Esophagus (tissue), 2 donors: Measurements from ENCODE around the gene CCDC40. TPM values are rescaled to one million over a fixed set of nuclear protein-coding genes. Genes with fewer than 3 reads are reported as not detected.

Experiments used
- H3K27ac ChIP-seq, 2 donors: one replicate each; pipeline ENCODE4 v1.5.1; 2013; ENCODE audit warnings: low read depth in 2 of 2, mild to moderate bottlenecking in 2 of 2, inconsistent platforms in 1 of 2, low read length in 1 of 2, moderate library complexity in 1 of 2
- H3K27me3 ChIP-seq, 2 donors: one replicate each; pipeline ENCODE4 v1.6.1; 2013; ENCODE audit warnings: low read length in 2 of 2, control low read depth in 1 of 2, mild to moderate bottlenecking in 1 of 2; ENCODE audit not compliant: insufficient read depth in 2 of 2, control insufficient read depth in 1 of 2
- H3K36me3 ChIP-seq, 2 donors: one replicate each; pipeline ENCODE4 v1.6.1; 2013; ENCODE audit warnings: low read length in 1 of 2; ENCODE audit not compliant: control insufficient read depth in 2 of 2, insufficient read depth in 2 of 2
- H3K4me1 ChIP-seq, 2 donors: one replicate each; pipeline ENCODE4 v1.6.1; 2013; ENCODE audit warnings: low read length in 1 of 2; ENCODE audit not compliant: control insufficient read depth in 2 of 2, insufficient read depth in 2 of 2
- H3K4me3 ChIP-seq, 2 donors: one replicate each; pipeline ENCODE4 v1.5.1; 2013; ENCODE audit warnings: low read length in 2 of 2, mild to moderate bottlenecking in 2 of 2, low read depth in 1 of 2, moderate library complexity in 1 of 2
- H3K9me3 ChIP-seq, 2 donors: one replicate each; pipeline ENCODE4 v1.6.1; 2013; ENCODE audit warnings: mild to moderate bottlenecking in 2 of 2, low read depth in 1 of 2, low read length in 1 of 2, moderate library complexity in 1 of 2; ENCODE audit not compliant: control insufficient read depth in 2 of 2, insufficient read depth in 1 of 2
- WGBS, 2 donors: extraction: QIAGEN DNeasy Blood & Tissue Kit; methylation state at CpG; one replicate each; pipeline ENCODE4 v1.1.7; 2013; 5-methylcytosine and 5-hydroxymethylcytosine counted together
- polyA plus RNA-seq, 2 donors: library from polyadenylated mRNA; stranded (reverse); fragments of 200-250 nt; gene quantifications; one replicate each; pipeline ENCODE4 v1.2.3, GENCODE V29; 2013
- donor health status: healthy with polysubstance abuse.
- donor health status: Bipolar disorder and iron deficiency.

Gene CCDC40
- polyA plus RNA-seq, 2 donors, result 0.48 to 1.3 TPM

DNA sequence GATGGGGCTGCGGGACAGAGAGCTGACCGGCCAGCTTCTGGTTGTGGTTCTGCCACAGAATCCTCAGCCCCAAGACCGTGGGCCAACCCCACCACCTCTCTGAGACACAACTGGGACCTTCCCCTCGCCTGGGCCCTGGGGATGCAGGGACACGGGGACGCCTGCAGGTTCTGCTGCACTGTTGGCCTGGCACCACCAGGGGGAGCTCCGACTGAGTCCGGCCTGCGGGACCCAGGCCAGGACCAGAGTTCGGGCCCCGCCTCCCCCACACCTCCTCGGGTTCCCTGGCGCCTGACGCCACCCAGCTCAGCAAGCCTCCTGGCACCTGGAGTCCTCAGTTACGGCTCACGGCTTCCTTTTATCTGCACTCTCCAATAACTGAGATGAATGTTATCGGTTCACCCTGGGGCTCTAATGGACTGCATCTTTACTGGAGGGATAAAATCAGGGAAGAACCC lies 28.0 kb upstream of the CCDC40 start:
- 13 to 14% methylated on average over 17 of the region's 17 CpGs for WGBS, 2 donors
- Histone ChIP-seq H3K9me3 (no peaks in the 10 kb centered on the region), H3K27ac (no peak overlapping the region), H3K27me3 (no peaks in the 10 kb centered on the region), H3K4me1 (peaks cover 0 to 7% of the 10 kb centered on the region in 2 donors), H3K4me3 (no peak overlapping the region), H3K36me3 (peaks cover 4 to 13% of the 10 kb centered on the region in 2 donors)

DNA sequence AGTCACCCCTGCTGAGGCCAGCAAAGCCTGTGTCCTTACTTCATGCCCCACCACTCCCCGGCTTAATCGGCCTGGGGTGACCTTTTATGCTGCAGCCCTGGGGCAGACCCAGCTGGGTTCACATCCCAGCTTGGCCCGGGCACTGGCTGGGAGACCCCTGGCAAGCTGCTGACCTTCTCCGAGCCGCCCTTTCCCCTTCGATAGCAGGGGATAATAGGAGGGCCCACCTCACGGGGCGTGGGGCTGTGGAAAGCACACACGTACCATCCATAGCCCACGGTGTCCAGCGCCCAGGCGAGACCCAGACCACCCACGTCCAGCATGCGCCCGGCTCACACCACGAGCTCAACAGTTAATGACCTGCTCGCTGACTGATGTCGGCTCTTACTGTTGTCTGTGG lies 27.6 kb upstream of the CCDC40 start:
- Histone ChIP-seq H3K27me3 (no peaks in the 10 kb centered on the region), H3K9me3 (no peaks in the 10 kb centered on the region), H3K27ac (no peak overlapping the region), H3K4me1 (peaks cover 0 to 7% of the 10 kb centered on the region in 2 donors), H3K36me3 (peaks cover 4 to 13% of the 10 kb centered on the region in 2 donors), H3K4me3 (no peak overlapping the region)
- 83% methylated on average over 18 of the region's 18 CpGs for WGBS, 2 donors

DNA sequence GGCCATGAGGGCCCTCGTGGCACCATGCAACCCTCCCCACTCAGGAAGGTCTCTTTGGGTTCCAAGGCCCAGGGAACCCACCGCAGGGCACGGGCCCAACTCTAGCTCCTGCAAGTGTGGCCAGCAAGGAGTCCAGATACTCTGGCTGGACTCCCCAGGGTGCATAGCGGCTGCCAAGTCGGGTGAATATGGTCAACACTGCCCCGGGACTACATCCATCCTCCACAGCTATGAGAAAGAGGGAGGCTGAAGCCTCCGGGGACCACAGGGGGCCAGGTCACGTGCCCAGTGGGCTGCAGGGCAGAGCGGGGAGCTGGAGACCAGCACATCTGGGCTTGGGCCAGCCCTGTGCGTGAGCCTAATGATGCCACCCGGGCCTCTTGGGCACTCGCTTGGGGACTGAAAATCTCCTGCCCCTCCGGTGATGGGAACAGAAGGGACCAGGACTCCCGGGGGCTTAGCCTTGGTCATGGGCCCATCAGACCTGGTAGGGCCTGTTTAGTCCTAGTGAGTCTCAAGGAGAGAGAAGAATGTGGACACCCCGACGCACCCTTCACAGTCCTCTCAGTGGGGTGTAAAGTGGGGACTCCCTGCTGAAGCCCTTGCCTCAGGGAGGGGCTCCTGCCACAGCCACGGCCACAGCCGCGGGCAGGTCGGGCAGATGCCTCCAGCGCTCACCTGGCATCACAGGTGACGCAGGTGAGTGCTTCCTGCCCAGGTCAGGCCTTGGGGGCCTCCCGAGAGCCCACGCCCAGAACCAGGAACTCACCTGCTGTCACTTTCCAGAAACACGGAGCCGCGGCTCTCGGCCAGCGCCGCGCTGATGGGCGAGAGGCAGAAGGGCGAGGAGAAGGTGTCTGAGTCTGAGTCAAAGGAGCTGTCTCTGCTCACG lies 26.8 kb upstream of the CCDC40 start:
- WGBS, 2 donors, result 90 to 94% methylated on average over 34 of the region's 34 CpGs
- no peak overlapping the region for H3K27ac ChIP-seq
- no peaks in the 10 kb centered on the region for H3K9me3 ChIP-seq
- H3K27me3 ChIP-seq, result no peaks in the 10 kb centered on the region
- peaks cover 0 to 7% of the 10 kb centered on the region in 2 donors for H3K4me1 ChIP-seq
- no peak overlapping the region for H3K4me3 ChIP-seq
- peaks cover 4 to 13% of the 10 kb centered on the region in 2 donors for H3K36me3 ChIP-seq

DNA sequence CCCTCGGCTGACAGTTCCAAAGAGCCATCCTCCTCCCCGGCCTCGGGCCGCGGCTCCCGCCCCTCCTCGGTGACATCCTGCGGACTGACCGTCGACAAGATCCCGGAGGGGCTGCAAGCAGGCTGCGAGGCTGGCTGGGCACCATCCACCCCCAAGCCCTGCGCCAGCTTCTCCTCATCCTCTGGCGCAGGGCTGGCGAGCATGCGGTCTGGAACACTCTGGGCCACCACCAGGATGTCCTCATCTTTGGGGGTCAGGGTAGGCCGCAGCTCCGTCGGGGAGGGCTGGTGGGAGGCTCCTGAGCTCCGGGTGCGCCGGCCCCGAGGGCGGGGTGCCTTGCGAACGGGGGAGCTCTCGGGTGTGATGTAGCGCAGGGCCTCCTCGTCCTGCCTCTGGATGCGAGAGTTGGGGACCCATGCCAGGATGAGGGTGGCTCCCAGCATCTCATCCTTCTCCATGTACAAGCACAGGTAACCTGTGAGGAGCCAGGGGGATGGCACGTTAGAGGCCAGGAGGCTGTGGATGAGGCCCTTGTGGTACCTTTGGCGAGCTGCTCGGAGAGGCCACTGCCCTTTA lies 26.1 kb upstream of the CCDC40 start:
- 93 to 94% methylated on average over 33 of the region's 33 CpGs for WGBS, 2 donors
- Histone ChIP-seq H3K9me3 (no peaks in the 10 kb centered on the region), H3K27me3 (no peaks in the 10 kb centered on the region), H3K4me1 (peaks cover 0 to 7% of the 10 kb centered on the region in 2 donors), H3K27ac (no peak overlapping the region), H3K4me3 (no peak overlapping the region), H3K36me3 (peaks cover 4 to 13% of the 10 kb centered on the region in 2 donors)

DNA sequence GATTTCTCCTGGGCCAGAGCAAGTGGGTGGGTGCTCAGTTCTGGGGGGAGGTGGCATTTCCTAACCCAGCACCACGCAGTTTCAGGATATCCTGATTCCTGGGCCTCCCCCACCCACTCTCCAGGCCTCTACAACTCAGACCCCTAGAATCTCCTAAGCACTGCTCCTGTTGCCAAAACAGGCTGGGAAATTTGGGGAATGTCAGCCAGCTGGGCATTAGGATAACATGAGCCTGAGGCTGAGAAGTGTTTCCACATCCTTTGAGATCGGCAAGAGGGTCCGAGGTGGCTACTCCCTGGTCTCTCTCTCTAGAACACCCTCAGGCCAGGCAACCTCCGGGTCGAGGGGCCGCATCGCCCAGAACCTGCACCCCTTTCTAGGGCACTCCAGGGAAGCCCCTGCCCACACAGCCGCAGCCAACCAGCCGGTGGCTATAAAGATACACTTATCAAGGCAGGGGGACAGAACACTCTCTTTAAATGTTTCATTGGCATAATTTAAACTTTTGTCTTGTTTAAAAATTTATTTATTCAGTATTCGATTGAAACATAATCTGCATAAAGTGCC lies 24.4 kb upstream of the CCDC40 start:
- H3K27me3 ChIP-seq, result no peaks in the 10 kb centered on the region
- H3K27ac ChIP-seq, result no peak overlapping the region
- 83 to 86% methylated on average over 10 of the region's 10 CpGs for WGBS, 2 donors
- H3K36me3 ChIP-seq, result peaks cover 4 to 13% of the 10 kb centered on the region in 2 donors
- H3K4me1 ChIP-seq, result peaks cover 0 to 5% of the 10 kb centered on the region in 2 donors
- no peak overlapping the region for H3K4me3 ChIP-seq
- H3K9me3 ChIP-seq, result no peaks in the 10 kb centered on the region

DNA sequence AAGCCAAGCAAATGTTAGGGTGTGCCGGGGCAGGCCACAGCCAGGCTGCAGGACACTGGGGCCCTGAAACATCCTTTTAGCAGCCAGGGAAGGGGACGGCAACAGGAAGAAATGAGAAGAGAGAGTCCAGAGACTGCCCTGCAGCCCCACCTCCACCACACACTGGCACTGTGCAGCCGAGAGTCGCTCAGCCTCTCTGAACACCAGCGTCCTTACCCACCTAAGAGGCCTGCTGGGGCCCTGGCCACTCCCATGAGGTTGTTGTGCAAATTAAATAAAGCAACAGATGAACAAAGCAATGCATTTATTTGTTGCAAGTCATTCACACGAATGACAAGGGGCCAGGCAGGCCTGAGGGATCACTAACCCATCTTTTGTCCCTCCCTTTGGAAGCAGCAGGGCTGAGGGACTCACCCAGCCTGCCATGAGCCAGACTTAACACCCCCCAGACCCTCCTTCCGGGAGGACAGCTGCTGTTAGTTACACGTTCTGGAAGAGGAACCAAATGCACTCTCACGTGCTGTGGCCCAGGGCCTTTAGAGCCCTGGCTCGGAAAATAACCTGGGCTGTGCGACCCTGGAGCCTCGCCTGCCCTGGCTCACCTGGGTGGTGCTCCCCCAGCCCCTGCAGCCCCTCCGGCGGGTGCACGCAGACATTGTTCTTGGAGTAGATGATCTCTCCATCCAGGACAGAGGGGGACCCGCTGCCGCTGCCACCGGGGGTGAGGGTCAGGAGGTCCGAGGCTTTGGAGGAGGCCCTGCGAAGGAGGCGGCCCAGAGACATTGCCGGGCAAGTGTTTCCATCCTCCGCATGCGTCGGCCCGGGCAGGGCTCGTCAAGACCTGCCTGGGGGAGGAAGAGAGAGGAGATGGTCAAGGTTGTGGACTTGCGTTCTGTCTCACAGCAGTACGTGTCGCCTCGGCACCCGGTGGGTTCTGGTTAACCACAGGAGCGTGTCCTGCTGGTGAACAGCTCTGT lies 23.4 kb upstream of the CCDC40 start:
- 91 to 93% methylated on average over 33 of the region's 33 CpGs for WGBS, 2 donors
- no peaks in the 10 kb centered on the region for H3K27me3 ChIP-seq
- no peak overlapping the region for H3K27ac ChIP-seq
- H3K36me3 ChIP-seq, result peaks cover 4 to 11% of the 10 kb centered on the region in 2 donors
- no peaks in the 10 kb centered on the region for H3K9me3 ChIP-seq
- H3K4me1 ChIP-seq, result peaks cover 0 to 5% of the 10 kb centered on the region in 2 donors
- no peak overlapping the region for H3K4me3 ChIP-seq

DNA sequence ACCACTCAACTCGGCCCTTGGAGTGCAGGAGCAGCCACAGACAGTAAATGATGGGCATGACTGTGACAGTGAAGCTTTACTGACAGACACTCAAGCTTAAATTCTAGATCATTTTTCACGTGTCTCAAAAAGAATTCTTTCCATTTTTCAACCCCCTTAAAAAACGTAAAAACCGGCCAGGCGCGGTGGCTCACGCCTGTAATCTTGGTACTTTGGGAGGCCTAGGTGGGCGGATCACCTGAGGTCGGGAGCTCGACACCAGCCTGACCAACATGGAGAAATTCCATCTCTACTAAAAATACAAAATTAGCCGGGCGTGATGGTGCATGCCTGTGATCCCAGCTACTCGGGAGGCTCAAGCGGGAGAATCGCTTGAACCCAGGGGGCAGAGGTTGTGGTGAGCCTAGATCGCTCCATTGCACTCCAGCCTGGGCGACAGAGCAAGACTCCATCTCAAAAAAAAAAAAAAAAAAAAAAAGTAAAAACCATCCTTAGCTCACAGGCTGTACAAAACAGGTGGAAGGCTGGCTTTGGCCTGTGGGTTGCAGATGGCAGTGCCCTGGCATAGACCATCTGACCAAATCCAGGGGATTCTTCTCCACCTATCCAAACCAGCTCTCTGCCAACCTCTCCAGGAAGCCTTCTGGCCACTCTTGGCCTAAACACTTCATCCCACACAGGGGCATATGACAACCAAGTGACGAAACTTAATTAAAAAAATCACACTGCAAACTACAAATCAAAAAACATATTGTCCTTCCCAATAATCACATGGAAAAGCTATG lies 19.0 kb upstream of the CCDC40 start:
- Histone ChIP-seq H3K27me3 (no peaks in the 10 kb centered on the region), H3K27ac (no peak overlapping the region), H3K4me1 (no peaks in the 10 kb centered on the region), H3K36me3 (peaks cover 0 to 6% of the 10 kb centered on the region in 2 donors), H3K9me3 (no peaks in the 10 kb centered on the region), H3K4me3 (no peak overlapping the region)
- 94 to 95% methylated on average over 17 to 18 of the region's 18 CpGs for WGBS, 2 donors

DNA sequence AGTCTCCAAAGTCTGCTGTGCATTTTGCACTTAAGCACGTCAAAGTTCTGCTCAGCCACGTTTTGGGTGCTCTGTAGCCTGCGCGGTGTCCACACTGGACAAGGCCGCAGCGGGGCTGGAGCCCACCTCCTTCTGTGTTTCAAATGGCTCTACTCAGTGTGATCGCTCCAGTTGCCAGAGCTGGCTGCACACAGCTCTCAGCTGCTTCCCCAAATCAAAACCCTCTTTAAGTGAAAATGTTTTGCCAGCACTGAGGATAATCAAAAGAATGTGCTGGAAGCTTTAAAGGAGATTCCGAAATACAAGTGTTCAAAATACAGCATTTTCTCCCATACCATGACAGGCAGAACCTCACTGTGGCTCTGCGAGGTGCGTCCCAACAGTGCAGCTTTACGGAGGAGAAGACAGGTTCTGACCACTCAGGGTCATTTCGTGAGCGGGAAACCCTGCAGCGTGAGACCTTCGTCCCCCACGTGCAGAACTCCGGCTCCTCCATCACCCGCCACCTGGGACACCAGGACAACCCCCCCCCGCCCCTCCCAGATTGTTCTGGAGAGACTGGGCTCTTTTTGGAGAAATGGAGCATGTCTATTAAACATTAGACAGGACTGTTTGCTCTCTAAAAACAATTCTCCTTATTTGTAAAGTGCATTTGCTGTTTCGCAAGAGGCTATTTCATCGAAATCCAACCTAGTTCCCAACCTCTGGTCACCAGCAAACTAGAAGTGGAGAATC lies 17.4 kb upstream of the CCDC40 start:
- WGBS, 2 donors, result 78 to 90% methylated on average over 21 of the region's 21 CpGs
- H3K27ac ChIP-seq, result no peak overlapping the region
- H3K4me1 ChIP-seq, result no peaks in the 10 kb centered on the region
- no peaks in the 10 kb centered on the region for H3K9me3 ChIP-seq
- peaks cover 0 to 2% of the 10 kb centered on the region in 2 donors for H3K36me3 ChIP-seq
- no peaks in the 10 kb centered on the region for H3K27me3 ChIP-seq
- no peak overlapping the region for H3K4me3 ChIP-seq
